ENCODE results near the gene RPL28.
"Not testable (repeated sequence)": the region's sequence is repeated elsewhere in the genome, so short reads cannot be mapped to it uniquely, and the experiment has no call there.

Gene RPL28

DNA sequence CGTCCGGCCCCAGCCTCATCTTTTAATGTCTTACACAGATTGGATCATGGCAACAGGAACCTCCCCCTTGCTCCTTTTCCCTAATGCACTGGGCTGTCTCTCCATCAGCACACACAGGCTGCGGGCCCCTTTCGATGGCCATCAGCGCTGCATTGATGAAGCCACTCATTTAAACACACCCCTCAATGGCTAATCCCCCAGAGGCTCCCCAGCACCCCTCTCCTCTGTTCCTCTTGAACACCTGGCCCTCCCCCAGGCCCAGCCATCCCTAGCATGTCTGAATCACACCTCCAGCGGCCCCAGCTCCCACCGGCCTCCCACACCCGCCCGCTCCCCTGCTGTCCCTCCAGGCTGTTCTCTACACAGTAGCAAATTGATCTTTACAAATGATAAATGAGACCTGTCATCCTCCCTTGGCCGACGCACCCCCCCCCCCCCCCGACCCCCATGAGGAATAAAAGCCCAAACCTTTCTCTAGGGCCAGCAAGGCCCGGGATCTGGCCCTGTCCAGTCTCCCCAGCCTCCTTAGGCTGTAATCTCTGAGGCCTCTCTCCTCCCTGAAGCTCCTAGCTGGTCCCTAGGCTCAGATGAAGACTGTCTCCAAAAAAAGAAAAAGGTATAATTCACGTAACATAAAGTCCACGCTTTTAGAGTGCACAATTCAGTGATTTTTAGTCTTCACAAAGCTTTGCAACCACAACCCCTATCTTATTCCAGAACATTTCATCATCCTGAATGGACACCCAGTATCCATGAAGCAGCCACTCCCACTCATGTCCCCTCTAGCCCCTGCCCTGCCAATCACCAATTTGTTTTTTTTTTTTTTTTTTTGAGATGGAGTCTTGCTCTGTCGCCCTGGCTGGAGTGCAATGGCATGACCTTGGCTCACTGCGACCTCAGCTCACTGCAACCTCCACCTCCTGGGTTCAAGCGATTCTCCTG, 7.4 kb downstream of the RPL28 start:
- ATAC-seq (ENCODE audit: insufficient read depth, low read depth) (0 out of 3 replicates have a peak, but pooled peaks have one; percentile 3), DNase-seq (no peak)
- H3K79me2 ChIP-seq (ENCODE audit: insufficient read depth, low read length), result peaks cover 18% of the 10 kb centered on the region
- H3K4me3 ChIP-seq (ENCODE audit: low read depth in 1 of 2, low read length in 2 of 2), result no peak overlapping the region
- no peak overlapping the region for H3K9ac ChIP-seq (ENCODE audit: low read depth, low read length)
- no peak overlapping the region for H3K27ac ChIP-seq (ENCODE audit: low read length)
- peaks cover 15% of the 10 kb centered on the region for H3K4me1 ChIP-seq (ENCODE audit: insufficient read depth, low read length)
- H3K9me3 ChIP-seq (ENCODE audit: insufficient read depth, low read length, severe bottlenecking), result no peaks in the 10 kb centered on the region
- H2AFZ ChIP-seq (ENCODE audit: low read depth, low read length), result no peak overlapping the region
- no peak overlapping the region for H3K4me2 ChIP-seq (ENCODE audit: insufficient read depth, low read length)
- TF ChIP-seq, protein P1, sequence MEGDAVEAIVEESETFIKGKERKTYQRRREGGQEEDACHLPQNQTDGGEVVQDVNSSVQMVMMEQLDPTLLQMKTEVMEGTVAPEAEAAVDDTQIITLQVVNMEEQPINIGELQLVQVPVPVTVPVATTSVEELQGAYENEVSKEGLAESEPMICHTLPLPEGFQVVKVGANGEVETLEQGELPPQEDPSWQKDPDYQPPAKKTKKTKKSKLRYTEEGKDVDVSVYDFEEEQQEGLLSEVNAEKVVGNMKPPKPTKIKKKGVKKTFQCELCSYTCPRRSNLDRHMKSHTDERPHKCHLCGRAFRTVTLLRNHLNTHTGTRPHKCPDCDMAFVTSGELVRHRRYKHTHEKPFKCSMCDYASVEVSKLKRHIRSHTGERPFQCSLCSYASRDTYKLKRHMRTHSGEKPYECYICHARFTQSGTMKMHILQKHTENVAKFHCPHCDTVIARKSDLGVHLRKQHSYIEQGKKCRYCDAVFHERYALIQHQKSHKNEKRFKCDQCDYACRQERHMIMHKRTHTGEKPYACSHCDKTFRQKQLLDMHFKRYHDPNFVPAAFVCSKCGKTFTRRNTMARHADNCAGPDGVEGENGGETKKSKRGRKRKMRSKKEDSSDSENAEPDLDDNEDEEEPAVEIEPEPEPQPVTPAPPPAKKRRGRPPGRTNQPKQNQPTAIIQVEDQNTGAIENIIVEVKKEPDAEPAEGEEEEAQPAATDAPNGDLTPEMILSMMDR (IDR thresholded peaks at IDR 0.05; ENCODE audit: borderline replicate concordance, extremely low read depth, low read length, poor library complexity, severe bottlenecking), result no peak
- no peak for TF ChIP-seq EZH2 (IDR thresholded peaks at IDR 0.05; ENCODE audit: borderline replicate concordance, low read depth, low read length, severe bottlenecking)
- no peaks in the 10 kb centered on the region for H3K27me3 ChIP-seq (ENCODE audit: insufficient read depth, low read length, poor library complexity)
- peaks cover 26% of the 10 kb centered on the region for H3K36me3 ChIP-seq (ENCODE audit: insufficient read depth, low read length)
- H4K20me1 ChIP-seq (ENCODE audit: insufficient read depth, low read length), result peaks cover 34% of the 10 kb centered on the region

- no peak overlapping the region for H2AFZ ChIP-seq (ENCODE audit: low read depth, low read length)
- H3K4me3 ChIP-seq (ENCODE audit: low read depth in 1 of 2, low read length in 2 of 2), result no peak overlapping the region
- H3K36me3 ChIP-seq (ENCODE audit: insufficient read depth, low read length), result peaks cover 28% of the 10 kb centered on the region
- DNase-seq (no peak), ATAC-seq (ENCODE audit: insufficient read depth, low read depth) (peak; percentile 17; the same call in 2 of the 3 replicates)
- peaks cover 18% of the 10 kb centered on the region for H3K79me2 ChIP-seq (ENCODE audit: insufficient read depth, low read length)
- no peak for TF ChIP-seq EZH2 (IDR thresholded peaks at IDR 0.05; ENCODE audit: borderline replicate concordance, low read depth, low read length, severe bottlenecking)
- TF ChIP-seq, protein P1 (IDR thresholded peaks at IDR 0.05; ENCODE audit: borderline replicate concordance, extremely low read depth, low read length, poor library complexity, severe bottlenecking), result no peak
- H3K27ac ChIP-seq (ENCODE audit: low read length), result no peak overlapping the region
- no peaks in the 10 kb centered on the region for H3K27me3 ChIP-seq (ENCODE audit: insufficient read depth, low read length, poor library complexity)
- H3K4me2 ChIP-seq (ENCODE audit: insufficient read depth, low read length), result no peak overlapping the region
- H3K4me1 ChIP-seq (ENCODE audit: insufficient read depth, low read length), result peaks cover 9% of the 10 kb centered on the region
- no peak overlapping the region for H3K9ac ChIP-seq (ENCODE audit: low read depth, low read length)
- peaks cover 26% of the 10 kb centered on the region for H4K20me1 ChIP-seq (ENCODE audit: insufficient read depth, low read length)
- no peaks in the 10 kb centered on the region for H3K9me3 ChIP-seq (ENCODE audit: insufficient read depth, low read length, severe bottlenecking)
Observed at GRCh38 chr19:55398200-55398925, 12.6 kb downstream of the RPL28 start.

DNA sequence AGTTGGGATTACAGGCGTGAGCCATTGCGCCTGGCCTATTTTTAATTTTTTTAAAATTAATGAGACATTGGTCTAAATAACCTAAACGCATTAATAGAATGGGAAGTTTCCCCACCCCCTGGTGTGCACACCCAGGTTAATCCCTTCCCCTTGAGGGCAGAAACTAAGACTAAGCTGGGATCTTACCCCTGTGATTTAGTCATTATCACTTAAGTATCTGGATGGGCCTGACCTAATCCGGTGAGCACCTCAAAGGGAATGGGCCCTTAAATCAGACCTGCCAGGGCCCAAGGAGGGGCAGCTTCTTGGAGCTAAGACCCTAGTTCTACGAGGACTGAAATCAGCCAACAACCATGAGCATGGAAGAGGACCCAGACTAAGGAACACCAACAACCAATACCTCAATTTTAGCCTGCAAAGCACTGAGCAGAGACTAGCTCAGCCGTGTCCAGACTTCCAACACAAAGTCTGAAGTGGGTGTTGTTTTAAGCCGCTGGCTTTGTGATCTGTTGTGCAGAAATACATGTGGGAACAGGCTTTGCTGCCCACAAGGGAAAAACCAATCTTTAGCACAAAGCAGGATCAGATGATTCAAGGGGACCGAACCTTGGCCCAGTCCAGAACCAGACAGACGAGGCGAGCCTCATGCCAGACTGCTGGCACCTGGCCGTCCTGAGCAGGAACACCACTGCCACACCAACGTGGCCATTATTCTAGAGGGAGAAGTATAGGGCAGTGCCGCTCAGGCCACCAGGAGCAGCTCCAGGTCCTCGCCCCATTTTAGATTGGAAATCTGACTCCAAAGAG, 14.8 kb downstream of the RPL28 start:
- H3K4me3 ChIP-seq (ENCODE audit: low read depth in 1 of 2, low read length in 2 of 2), result no peak overlapping the region; a peak in 1 of 4 replicates
- H3K27ac ChIP-seq (ENCODE audit: low read length), result no peak overlapping the region
- no peak overlapping the region for H2AFZ ChIP-seq (ENCODE audit: low read depth, low read length)
- H3K9ac ChIP-seq (ENCODE audit: low read depth, low read length), result no peak overlapping the region
- no peaks in the 10 kb centered on the region for H3K9me3 ChIP-seq (ENCODE audit: insufficient read depth, low read length, severe bottlenecking)
- H3K4me2 ChIP-seq (ENCODE audit: insufficient read depth, low read length), result no peak overlapping the region
- TF ChIP-seq, protein P1 (IDR thresholded peaks at IDR 0.05; ENCODE audit: borderline replicate concordance, extremely low read depth, low read length, poor library complexity, severe bottlenecking), result no peak
- no peak for TF ChIP-seq EZH2 (IDR thresholded peaks at IDR 0.05; ENCODE audit: borderline replicate concordance, low read depth, low read length, severe bottlenecking)
- peaks cover 42% of the 10 kb centered on the region for H4K20me1 ChIP-seq (ENCODE audit: insufficient read depth, low read length)
- ATAC-seq (ENCODE audit: insufficient read depth, low read depth), result peak; percentile 15; the same call in 1 of the 3 replicates
- H3K79me2 ChIP-seq (ENCODE audit: insufficient read depth, low read length), result peaks cover 36% of the 10 kb centered on the region
- no peaks in the 10 kb centered on the region for H3K27me3 ChIP-seq (ENCODE audit: insufficient read depth, low read length, poor library complexity)
- H3K36me3 ChIP-seq (ENCODE audit: insufficient read depth, low read length), result peaks cover 47% of the 10 kb centered on the region
- peaks cover 25% of the 10 kb centered on the region for H3K4me1 ChIP-seq (ENCODE audit: insufficient read depth, low read length)
- DNase-seq, result no peak

GRCh38 chr19:55401390-55401789, 15.7 kb downstream of the RPL28 start:
- H3K9ac ChIP-seq (ENCODE audit: low read depth, low read length); H3K9me3 ChIP-seq (ENCODE audit: insufficient read depth, low read length, severe bottlenecking); H3K27me3 ChIP-seq (ENCODE audit: insufficient read depth, low read length, poor library complexity); H2AFZ ChIP-seq (ENCODE audit: low read depth, low read length); H3K27ac ChIP-seq (ENCODE audit: low read length); ATAC-seq (ENCODE audit: insufficient read depth, low read depth); DNase-seq; H3K4me3 ChIP-seq (ENCODE audit: low read depth in 1 of 2, low read length in 2 of 2); H3K4me2 ChIP-seq (ENCODE audit: insufficient read depth, low read length): not testable (repeated sequence)
- H3K4me1 ChIP-seq (ENCODE audit: insufficient read depth, low read length), result peaks cover 34% of the 10 kb centered on the region
- peaks cover 57% of the 10 kb centered on the region for H3K36me3 ChIP-seq (ENCODE audit: insufficient read depth, low read length)
- H3K79me2 ChIP-seq (ENCODE audit: insufficient read depth, low read length), result peaks cover 45% of the 10 kb centered on the region
- H4K20me1 ChIP-seq (ENCODE audit: insufficient read depth, low read length), result peaks cover 51% of the 10 kb centered on the region
